Measurements from ENCODE around the gene ASB8. TPM values are rescaled to one million over a fixed set of nuclear protein-coding genes. Genes with fewer than 3 reads are reported as not detected.
A peak's percentile ranks its signal among the peaks of the same experiment; 100 is the strongest.

ASB8 gene
- total RNA-seq, 1 donor: 23.7 TPM

- DNase-seq (ENCODE audit: low read depth): no peak
- no peak overlapping the region for H3K4me3 ChIP-seq (ENCODE audit: low read depth, low read length)
- no peak for TF ChIP-seq CTCF (IDR thresholded peaks at IDR 0.05; ENCODE audit: insufficient read depth, low read depth, low read length)
Observed at GRCh38 chr12:48143898-48144297, 13.4 kb downstream of the ASB8 start.

GRCh38 chr12:48142818-48143674 is 14.3 kb downstream of the ASB8 start:
- TF ChIP-seq CTCF (IDR thresholded peaks at IDR 0.05; ENCODE audit: insufficient read depth, low read depth, low read length): no peak
- H3K4me3 ChIP-seq (ENCODE audit: low read depth, low read length): no peak overlapping the region
- DNase-seq (ENCODE audit: low read depth): peak; percentile 40

DNA sequence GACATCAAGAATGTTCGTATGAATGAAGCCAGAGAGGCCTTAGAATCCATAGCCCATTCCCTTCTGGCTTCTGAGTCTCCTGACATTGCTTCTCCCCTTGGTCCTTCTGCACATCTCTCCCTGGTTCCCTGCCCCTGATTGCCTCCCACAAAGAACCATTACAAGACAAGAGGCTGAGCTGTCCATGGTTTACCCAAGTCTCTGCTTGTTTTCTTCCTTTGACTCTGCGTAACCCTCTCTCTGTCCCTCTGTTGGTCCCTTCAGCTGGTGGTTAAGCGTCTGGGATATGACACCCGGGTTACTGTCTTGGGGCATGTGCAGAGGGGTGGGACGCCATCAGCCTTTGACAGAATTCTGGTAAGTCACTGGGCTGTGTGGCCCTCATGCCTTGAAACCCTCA is 22.3 kb downstream of the ASB8 start:
- TF ChIP-seq CTCF (IDR thresholded peaks at IDR 0.05; ENCODE audit: insufficient read depth, low read depth, low read length): no peak
- DNase-seq (ENCODE audit: low read depth): no peak
- no peak overlapping the region for H3K4me3 ChIP-seq (ENCODE audit: low read depth, low read length)

DNA sequence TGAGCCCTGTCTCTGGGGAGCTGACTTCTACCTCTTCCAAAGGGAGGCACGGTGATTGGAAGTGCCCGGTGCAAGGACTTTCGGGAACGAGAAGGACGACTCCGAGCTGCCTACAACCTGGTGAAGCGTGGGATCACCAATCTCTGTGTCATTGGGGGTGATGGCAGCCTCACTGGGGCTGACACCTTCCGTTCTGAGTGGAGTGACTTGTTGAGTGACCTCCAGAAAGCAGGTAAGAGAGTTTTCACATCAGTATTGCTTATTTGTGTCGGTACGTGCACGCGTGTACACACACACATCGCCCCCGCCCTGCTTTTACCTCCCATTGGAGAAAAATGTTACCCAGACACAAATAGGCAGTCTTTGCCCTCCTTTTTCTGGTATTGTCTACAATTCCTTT is 24.5 kb downstream of the ASB8 start:
- DNase-seq (ENCODE audit: low read depth): no peak
- no peak for TF ChIP-seq CTCF (IDR thresholded peaks at IDR 0.05; ENCODE audit: insufficient read depth, low read depth, low read length)
- no peak overlapping the region for H3K4me3 ChIP-seq (ENCODE audit: low read depth, low read length)

DNA sequence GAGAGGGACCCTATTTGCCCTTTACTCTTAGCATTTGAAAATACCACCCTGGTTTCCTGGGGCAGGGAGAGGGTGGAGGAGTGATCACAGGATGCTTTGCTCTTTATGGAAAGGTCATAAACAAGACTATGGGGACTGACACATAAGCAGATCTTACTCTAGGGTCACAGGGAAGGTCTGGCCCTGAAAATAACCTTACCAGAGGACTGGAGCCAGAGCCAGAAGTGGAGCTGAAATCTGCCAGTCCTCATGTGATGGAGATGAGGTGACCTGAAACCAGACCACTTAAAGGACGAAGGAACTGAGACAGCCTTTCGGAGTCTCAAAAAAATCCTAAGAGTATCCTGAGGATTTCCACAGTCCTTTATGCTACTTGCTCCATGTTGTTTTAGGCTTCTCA is 25.8 kb downstream of the ASB8 start:
- DNase-seq (ENCODE audit: low read depth): no peak
- no peak for TF ChIP-seq CTCF (IDR thresholded peaks at IDR 0.05; ENCODE audit: insufficient read depth, low read depth, low read length)
- no peak overlapping the region for H3K4me3 ChIP-seq (ENCODE audit: low read depth, low read length)

GRCh38 chr12:48129376-48129775 is 27.9 kb downstream of the ASB8 start:
- no peak for DNase-seq (ENCODE audit: low read depth)
- no peak for TF ChIP-seq CTCF (IDR thresholded peaks at IDR 0.05; ENCODE audit: insufficient read depth, low read depth, low read length)
- H3K4me3 ChIP-seq (ENCODE audit: low read depth, low read length): no peak overlapping the region

GRCh38 chr12:48128800-48129199 is 28.5 kb downstream of the ASB8 start:
- TF ChIP-seq CTCF (IDR thresholded peaks at IDR 0.05; ENCODE audit: insufficient read depth, low read depth, low read length): no peak
- peak; percentile 32 for DNase-seq (ENCODE audit: low read depth)
- no peak overlapping the region for H3K4me3 ChIP-seq (ENCODE audit: low read depth, low read length)
